HL-60 (cell line): Measurements from ENCODE around the gene SRD5A2.

Source experiments
- DNase-seq, 2 experiments: peaks; one replicate each; pipeline ENCODE4 v3.0.0-alpha.2; 2010 to 2020; ENCODE audit warnings: low read depth in 1 of 2, low spot score in 1 of 2
- H3K27ac ChIP-seq: fragments of 250-450 bp; sonication (Bioruptor Pico); replicated peaks from 2 replicates; pipeline ENCODE4 v1.5.1; 2020; ENCODE audit warnings: mild to moderate bottlenecking, moderate library complexity
- H3K27me3 ChIP-seq: fragments of 250-450 bp; sonication (Bioruptor Pico); 2 replicates; pipeline ENCODE4 v1.5.1; 2021; ENCODE audit warnings: mild to moderate bottlenecking, moderate library complexity; ENCODE audit not compliant: insufficient read depth, poor library complexity, severe bottlenecking
- H3K4me3 ChIP-seq: replicated peaks from 2 replicates; pipeline ENCODE4 v1.5.1; 2011; ENCODE audit warnings: mild to moderate bottlenecking, control low read depth, low read length; ENCODE audit not compliant: insufficient read depth
- GABPA ChIP-seq: IDR thresholded peaks from 2 replicates; pipeline ENCODE4 v1.6.1; 2012; ENCODE audit warnings: low read depth
- POLR2AphosphoS5 ChIP-seq: IDR thresholded peaks from 2 replicates; pipeline ENCODE4 v1.6.1; 2012; ENCODE audit warnings: low read depth
- SPI1 ChIP-seq: IDR thresholded peaks from 2 replicates; pipeline ENCODE4 v1.6.1; 2012; ENCODE audit warnings: low read depth, mild to moderate bottlenecking, borderline replicate concordance
- TF ChIP-seq, protein P1 (sequence below): IDR thresholded peaks from 2 replicates; pipeline ENCODE4 v1.6.1; 2012; ENCODE audit warnings: low read depth; ENCODE audit not compliant: insufficient replicate concordance
- TF ChIP-seq, protein P2 (sequence below): IDR thresholded peaks from one replicate; pipeline ENCODE4 v1.5.1; 2011; ENCODE audit warnings: low read length, control low read depth, inconsistent platforms; ENCODE audit not compliant: insufficient read depth

Gene SRD5A2

DNA sequence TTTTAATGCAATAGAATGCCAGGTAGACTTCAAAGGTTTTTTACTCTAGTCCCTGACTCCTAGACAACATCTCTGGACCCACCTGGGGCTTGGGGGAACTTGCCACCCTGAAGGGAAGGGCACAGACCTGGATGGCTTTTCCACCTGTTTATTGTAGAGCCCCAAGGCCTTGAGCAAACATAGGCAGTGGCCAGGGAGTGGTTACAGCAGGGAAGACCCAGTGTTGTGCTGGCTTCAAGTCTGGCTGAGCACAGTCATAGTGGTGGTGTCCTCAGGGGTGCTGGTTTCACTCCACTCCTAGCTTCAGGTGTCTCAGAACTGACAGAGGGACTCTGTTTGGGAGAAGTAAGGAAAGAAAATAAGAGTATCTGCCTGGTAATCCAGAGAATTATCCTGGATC lies 5.5 kb upstream of the SRD5A2 start:
- no peak for DNase-seq
- H3K4me3 ChIP-seq: no peak overlapping the region
- H3K27me3 ChIP-seq: peaks cover 12% of the 10 kb centered on the region
- H3K27ac ChIP-seq: no peak overlapping the region
- no peak for TF ChIP-seq POLR2AphosphoS5
- TF ChIP-seq, protein P1, sequence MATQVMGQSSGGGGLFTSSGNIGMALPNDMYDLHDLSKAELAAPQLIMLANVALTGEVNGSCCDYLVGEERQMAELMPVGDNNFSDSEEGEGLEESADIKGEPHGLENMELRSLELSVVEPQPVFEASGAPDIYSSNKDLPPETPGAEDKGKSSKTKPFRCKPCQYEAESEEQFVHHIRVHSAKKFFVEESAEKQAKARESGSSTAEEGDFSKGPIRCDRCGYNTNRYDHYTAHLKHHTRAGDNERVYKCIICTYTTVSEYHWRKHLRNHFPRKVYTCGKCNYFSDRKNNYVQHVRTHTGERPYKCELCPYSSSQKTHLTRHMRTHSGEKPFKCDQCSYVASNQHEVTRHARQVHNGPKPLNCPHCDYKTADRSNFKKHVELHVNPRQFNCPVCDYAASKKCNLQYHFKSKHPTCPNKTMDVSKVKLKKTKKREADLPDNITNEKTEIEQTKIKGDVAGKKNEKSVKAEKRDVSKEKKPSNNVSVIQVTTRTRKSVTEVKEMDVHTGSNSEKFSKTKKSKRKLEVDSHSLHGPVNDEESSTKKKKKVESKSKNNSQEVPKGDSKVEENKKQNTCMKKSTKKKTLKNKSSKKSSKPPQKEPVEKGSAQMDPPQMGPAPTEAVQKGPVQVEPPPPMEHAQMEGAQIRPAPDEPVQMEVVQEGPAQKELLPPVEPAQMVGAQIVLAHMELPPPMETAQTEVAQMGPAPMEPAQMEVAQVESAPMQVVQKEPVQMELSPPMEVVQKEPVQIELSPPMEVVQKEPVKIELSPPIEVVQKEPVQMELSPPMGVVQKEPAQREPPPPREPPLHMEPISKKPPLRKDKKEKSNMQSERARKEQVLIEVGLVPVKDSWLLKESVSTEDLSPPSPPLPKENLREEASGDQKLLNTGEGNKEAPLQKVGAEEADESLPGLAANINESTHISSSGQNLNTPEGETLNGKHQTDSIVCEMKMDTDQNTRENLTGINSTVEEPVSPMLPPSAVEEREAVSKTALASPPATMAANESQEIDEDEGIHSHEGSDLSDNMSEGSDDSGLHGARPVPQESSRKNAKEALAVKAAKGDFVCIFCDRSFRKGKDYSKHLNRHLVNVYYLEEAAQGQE: no peak
- TF ChIP-seq, protein P2, sequence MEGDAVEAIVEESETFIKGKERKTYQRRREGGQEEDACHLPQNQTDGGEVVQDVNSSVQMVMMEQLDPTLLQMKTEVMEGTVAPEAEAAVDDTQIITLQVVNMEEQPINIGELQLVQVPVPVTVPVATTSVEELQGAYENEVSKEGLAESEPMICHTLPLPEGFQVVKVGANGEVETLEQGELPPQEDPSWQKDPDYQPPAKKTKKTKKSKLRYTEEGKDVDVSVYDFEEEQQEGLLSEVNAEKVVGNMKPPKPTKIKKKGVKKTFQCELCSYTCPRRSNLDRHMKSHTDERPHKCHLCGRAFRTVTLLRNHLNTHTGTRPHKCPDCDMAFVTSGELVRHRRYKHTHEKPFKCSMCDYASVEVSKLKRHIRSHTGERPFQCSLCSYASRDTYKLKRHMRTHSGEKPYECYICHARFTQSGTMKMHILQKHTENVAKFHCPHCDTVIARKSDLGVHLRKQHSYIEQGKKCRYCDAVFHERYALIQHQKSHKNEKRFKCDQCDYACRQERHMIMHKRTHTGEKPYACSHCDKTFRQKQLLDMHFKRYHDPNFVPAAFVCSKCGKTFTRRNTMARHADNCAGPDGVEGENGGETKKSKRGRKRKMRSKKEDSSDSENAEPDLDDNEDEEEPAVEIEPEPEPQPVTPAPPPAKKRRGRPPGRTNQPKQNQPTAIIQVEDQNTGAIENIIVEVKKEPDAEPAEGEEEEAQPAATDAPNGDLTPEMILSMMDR: no peak
- no peak for TF ChIP-seq GABPA
- no peak for TF ChIP-seq SPI1

DNA sequence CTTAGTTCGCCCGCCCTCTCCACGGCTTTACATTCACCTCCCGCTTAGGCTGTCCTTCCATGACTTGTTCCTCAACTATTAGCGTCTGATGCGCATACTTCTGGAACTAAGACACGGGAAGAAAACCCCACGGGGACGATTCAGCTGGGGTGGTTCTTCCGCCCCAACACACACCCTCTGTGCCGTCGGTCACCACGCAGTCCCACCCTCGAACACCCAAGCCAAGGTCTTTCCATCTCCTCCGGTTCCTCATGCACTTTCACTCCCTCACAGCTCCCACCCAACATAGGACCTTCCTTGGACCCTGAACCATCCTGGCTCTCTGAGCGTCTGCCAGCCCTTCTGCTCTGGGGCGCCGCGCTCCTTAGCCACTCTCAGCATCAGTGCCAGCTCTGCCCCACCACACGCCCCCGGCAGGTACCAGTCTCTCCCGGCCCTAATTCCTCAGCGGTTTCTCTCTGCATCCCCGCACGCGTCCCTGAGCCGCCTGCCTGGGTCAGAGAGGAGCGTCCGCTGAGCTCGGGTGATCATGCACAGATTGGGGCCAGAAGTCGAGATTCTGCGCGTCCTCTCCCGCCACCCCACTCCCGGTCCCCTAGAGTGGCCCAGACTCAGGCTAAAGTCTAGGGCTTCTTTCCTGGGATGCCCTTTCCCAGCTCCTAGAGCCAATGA lies 522 bp upstream of the SRD5A2 start:
- Histone ChIP-seq H3K27ac (no peak overlapping the region), H3K4me3 (no peak overlapping the region), H3K27me3 (peaks cover 39% of the 10 kb centered on the region)
- TF ChIP-seq, protein P1: no peak
- no peak for TF ChIP-seq SPI1
- TF ChIP-seq GABPA: no peak
- TF ChIP-seq POLR2AphosphoS5: no peak
- TF ChIP-seq, protein P2: no peak
- no peak for DNase-seq

DNA sequence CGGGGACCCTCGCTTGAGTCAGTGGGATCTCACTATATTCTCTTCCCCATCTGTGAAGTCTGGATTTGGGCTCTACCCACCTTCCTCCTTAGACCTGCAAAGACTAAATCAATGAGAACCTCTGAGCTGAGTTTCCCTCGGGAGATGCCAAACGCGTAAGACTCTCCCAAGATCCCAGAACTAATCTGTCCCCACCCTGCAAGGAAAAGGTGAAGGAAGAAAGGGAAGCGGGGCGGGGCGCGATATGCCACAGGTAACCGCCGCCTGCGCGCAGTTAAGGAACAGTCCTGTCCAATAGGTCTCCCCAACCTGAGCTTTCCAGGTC lies 780 bp downstream of the SRD5A2 start:
- Histone ChIP-seq H3K27ac (no peak overlapping the region), H3K27me3 (peaks cover 43% of the 10 kb centered on the region), H3K4me3 (no peak overlapping the region)
- DNase-seq: no peak
- TF ChIP-seq POLR2AphosphoS5 (no peak), GABPA (no peak), SPI1 (no peak)
- TF ChIP-seq, protein P1: no peak
- TF ChIP-seq, protein P2: no peak
